ENCODE measurements around the gene TICAM1.
"Not testable (repeated sequence)": the region's sequence is repeated elsewhere in the genome, so short reads cannot be mapped to it uniquely, and the experiment has no call there.

The TICAM1 gene

DNA sequence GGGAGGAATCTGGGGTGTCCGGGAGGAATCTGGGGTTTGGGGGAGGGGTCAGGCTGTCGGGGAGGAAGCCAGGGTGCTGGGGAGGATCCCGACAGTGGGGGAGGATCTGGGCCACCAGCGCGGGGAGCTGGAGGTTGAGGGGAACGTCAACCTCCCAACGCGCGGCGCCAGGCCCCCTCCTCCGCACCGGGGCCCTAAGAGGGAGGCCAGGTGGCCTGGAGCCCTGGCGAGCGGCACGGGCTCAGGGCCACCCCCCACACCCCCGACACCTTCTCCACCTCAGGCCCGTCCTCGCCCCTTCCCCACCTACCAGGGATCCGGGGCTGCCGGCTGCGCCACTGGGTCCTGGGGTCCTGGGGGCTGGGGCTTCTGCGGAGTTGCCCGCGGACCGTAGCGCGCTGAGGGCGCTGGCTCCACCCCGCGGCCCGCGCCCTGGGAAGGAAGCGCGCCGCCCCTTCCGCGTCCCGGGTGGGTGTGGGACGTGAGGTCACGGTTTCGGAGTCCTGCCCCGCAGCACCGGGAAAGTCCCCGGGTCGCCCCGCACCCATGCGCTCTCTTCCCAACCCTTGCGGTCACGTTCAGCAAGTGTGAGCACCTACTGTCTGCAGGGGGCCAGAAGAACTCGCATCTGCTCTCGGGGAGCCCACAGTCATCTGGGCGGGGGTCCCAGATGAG is at the start of gene TICAM1:
TICAM1 (minus strand) TSS at position 409 of the 675 bp plus-strand sequence. CDS start 13,335 bp downstream, outside the sequence.
- DNase-seq: peak; percentile 15

DNA sequence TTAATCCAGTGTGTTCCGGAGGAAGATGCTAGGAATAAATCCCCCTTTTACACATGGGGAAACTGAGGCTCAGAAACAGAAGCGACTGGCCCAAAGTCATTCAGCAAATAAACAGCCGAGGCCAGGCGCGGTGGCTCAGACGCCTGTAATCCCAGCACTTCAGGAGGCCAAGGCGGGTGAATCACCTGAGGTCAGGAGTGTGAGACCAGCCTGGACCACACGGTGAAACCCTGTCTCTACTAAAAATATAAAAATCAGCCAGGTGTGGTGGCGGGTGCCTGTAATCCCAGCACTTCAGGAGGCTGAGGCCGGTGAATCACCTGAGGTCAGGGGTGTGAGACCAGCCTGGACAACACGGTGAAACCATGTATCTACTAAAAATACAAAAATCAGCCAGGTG is 47.5 kb upstream of the TICAM1 start:
- DNase-seq: no peak

- no peak for DNase-seq
Observed at GRCh38 chr19:4878491-4878968, 47.0 kb upstream of the TICAM1 start.

DNA sequence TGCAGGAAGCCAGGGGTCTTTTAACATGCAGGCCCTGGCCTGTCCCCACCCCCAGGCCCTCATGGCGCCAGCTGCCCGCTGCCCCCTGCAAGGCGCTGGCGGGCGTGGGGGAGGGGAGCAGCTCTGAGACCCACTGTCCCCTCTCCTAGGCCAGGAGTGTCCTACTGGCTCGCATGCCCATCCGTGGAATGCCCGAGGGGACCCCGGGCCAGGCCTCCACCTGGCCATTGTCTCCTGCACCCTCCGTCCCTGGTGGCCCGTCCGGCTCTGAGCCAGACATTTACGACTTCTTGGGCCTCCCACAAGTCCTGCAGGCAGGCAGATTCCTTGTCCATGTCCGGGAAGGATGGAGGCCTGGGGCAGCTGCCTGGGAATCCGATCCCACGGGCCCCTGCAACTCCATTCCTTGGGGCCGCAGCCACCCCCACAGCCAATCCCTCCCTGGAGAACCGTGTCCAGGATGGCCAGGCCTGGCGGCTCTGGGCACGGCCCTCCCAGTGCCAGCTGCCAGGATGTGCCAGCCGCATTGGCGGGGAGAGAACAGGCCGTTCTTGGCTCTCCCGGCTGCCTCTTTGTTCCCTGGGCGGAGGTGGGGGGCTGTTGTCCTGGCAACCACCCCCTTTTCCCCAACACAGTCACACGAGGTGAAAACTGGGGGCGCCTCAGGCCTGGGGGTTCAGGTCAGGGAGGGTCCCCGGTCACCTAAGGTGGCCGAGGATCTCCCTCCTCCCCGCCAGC is 46.4 kb upstream of the TICAM1 start:
- DNase-seq: no peak

DNA sequence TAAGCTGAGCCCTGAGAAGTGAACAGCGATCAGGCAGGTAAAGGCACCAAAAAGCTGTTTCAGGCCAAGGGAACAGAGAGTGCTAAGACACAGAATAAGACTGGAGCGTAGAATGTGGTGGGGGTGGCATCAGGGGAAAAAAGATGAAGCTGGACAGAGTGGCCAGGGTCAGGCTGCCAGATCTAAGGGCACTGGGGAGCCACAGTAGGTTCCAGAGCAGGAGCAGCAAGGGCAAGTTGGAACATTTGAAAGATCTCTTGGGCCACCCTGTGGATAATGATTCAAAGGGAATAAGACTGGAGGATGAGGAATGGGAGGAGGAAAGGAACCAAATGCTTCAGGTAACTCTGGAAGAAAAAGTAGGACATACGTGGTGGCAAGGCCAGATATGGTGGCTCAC is 42.4 kb upstream of the TICAM1 start:
- no peak for DNase-seq

DNA sequence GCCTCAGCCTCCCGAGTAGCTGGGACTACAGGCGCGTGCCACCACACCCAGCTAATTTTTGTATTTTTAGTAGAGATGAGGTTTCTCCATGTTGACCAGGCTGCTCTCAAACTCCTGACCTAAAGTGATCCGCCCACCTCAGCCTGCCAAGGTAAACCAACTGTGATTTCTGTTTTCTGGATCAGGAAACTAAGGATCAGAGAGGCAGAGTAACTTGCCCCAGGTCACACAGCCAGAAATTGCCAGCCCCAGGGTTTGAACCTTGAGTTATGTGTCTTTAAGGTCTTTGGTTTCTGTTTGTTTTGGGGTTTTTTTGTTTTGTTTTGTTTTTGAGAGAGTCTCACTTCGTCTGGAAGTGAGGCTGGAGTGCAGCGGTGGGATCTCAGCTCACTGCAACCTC is 40.2 kb upstream of the TICAM1 start:
- DNase-seq: no peak

- DNase-seq: no peak
Observed at GRCh38 chr19:4870025-4870700, 38.7 kb upstream of the TICAM1 start.

GRCh38 chr19:4868286-4868834 is 36.8 kb upstream of the TICAM1 start:
- DNase-seq: no peak

- peak; percentile 16 for DNase-seq
Observed at GRCh38 chr19:4867534-4868285, 36.2 kb upstream of the TICAM1 start, which contains the start of gene PLIN3. Gene PLIN3, minus strand, starts transcription at chr19:4867667. Its CDS starts 6,273 bp downstream, at chr19:4861394.

- no peak for DNase-seq
Observed at GRCh38 chr19:4866595-4867424, 35.3 kb upstream of the TICAM1 start.

- DNase-seq: peak; percentile 80
Observed at GRCh38 chr19:4861147-4861546, 29.6 kb upstream of the TICAM1 start.

DNA sequence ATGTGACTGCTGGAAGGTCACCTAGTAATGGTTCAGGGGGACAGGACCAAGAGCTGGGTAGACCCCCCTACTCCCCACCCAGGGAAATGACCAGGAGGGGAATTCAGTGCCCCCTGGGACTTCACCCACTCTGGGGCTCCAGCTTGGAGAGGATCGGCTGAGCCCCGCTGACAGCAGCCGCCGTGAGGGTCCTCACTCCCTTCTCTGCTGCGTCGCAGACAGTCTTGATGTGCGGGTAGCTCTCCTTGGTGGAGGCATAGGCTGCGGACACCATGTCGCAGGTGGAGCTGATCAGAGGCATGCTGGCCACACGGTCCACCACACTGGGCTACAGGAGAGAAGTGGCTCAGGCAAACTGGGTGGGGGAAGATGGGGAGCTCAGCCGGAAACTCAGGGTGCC is 28.2 kb upstream of the TICAM1 start:
- DNase-seq: no peak

DNA sequence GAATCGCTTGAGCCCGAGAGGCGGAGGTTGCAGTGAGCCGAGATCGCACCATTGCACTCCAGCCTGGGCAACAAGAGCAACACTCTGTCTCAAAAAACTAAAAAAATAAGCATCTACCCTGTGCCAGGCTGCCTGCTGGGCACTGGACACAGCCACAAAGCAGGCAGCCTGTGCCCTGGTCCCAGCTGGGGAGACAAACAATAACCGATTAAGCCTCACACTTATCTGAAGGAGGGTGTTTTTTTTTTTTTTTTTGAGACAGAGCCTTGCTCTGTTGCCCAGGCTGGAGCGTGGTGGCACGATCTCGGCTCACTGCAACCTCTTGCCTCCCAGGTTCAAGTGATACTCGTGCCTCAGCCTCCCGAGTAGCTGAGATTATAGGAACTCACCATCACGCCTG is 25.0 kb upstream of the TICAM1 start:
- DNase-seq: not testable (repeated sequence)

GRCh38 chr19:4853506-4853905 is 22.0 kb upstream of the TICAM1 start:
- DNase-seq: not testable (repeated sequence)

DNA sequence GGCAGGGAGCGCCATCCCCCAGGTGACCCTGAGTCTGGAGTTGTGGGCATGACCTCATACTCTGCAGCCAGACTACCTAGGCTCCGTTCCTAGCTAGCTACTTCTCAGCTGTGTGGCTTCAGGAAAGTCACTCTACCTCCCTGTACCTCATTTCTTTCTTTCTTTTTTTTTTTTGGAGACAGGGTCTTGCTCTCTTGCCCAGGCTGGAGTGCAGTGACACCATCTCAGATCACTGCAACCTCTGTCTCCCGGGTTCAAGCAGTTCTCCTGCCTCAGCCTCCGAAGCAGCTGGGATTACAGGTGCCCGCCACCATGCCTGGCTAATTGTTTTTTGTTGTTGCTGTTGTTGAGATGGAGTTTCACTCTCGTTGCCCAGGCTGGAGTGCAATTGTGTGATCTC is 21.0 kb upstream of the TICAM1 start:
- DNase-seq: no peak

DNA sequence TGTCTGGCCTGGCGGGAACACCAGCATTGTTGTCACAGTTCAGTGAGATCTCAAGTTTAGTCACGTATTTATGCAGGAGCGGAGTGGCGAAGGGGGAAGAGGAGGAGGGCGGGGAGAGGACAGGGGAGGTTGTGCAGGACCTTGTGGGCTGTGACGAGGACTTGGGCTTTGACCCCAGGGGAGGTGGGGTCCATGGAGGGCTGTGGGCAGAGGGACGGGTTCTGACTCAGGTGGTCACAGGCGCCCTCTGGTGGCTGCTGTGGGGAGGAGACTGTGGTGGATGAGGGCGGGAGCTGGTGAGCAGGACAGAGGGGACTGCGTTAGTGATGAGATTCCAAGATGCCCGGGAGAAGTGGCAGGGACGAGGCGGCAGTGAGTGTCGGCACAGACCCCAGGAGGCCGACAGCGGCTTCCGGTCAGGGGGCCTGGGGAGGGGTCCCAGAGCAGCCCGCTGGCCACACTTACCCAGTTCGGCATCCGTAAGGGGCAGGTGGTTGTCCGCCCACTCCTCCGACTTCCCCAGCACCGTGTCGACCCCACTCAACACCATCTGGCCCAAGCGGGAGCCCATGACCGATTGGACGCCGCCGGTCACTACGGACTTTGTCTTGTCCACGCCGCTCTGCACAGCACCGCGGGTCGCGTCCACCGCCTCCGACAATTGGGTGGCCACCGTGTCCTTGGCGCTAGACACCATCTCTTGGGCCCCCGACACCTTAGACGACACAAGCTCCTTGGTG is 20.2 kb upstream of the TICAM1 start:
- no peak for DNase-seq

- no peak for DNase-seq
Observed at GRCh38 chr19:4849019-4849418, 17.5 kb upstream of the TICAM1 start.

DNA sequence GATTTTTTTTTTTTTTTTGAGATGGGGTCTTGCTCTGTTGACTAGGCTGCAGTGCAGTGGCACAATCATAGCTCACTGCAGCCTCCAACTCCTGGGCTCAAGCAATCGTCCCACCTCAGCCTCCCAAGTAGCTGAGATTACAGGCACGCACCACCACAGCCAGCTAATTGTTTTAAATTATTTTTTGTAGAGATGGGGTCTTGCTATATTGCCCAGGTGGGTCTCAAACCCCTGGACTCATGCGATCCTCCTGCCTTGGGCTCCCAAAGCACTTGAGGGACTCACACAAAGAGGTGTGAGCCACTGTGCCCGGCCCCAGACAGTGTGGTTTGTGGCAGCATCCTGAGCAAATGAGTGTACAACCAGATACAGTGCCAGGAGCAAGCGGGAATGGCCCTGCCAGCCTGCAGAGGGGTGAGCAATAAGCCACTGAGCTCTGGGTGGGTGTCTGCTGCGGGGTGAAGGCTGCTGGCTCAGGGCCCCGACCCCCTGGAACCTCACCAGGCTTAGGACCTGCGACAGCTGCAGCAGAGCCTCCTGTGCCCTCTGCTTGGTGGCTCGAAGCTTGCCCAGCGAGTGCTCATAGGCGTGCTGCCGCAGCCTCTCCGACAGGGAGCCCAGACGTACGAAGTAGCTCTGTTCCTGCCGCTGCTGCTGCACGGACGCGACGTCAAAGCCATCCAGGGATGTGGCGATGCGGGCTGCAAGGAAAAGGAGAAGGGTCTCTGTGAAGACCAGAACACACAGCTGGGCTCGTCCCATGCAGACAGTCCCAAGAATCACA is 15.9 kb upstream of the TICAM1 start:
- no peak for DNase-seq

DNA sequence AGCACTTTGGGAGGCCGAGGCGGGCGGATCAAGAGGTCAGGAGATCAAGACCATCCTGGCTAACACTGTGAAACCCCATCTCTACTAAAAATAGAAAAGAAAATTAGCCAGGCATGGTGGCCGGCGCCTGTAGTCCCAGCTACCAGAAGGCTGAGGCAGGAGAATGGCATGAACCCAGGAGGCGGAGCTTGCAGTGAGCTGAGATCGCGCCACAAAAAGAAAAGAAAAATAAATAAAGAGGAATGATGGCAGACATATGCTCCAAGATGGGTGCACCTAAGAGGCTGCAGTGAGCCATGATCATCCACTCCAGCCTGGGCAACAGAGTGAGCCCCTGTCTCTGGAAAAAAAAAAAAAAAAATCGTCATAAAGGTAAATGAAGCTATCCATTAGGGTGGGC is 14.5 kb upstream of the TICAM1 start:
- not testable (repeated sequence) for DNase-seq

All from DMS153 (cell line).